ENCODE results near the gene ADAMTS5. TPM values are rescaled to one million over a fixed set of nuclear protein-coding genes. Genes with fewer than 3 reads are reported as not detected.
A peak's percentile ranks its signal among the peaks of the same experiment; 100 is the strongest.

Gene ADAMTS5
- 10 to 100 TPM in 2 of 5 donors, 1 to 10 TPM in 3; 4.7 to 12.4 (median 9.9) TPM for polyA plus RNA-seq (ENCODE audit: insufficient read depth in 1 of 5, insufficient read length in 5 of 5, low replicate concordance in 1 of 5)
- long read RNA-seq, donor 1, full-length matches to known transcripts: 1 of 1 reads
- long read RNA-seq, donor 1, partial matches to known transcripts: 0 of 1 reads
- long read RNA-seq, donor 1, other reads (novel, unspliced or antisense): 0 of 1 reads
- long read RNA-seq, donor 2: 0 reads
- long read RNA-seq, donor 3, full-length matches to known transcripts: 2 of 2 reads
- long read RNA-seq, donor 3, partial matches to known transcripts: 0 of 2 reads
- long read RNA-seq, donor 3, other reads (novel, unspliced or antisense): 0 of 2 reads
- long read RNA-seq, donor 4: 0 reads
- long read RNA-seq, donor 5: 0 reads
- long read RNA-seq, donor 6, full-length matches to known transcripts: 2 of 2 reads
- long read RNA-seq, donor 6, partial matches to known transcripts: 0 of 2 reads
- long read RNA-seq, donor 6, other reads (novel, unspliced or antisense): 0 of 2 reads
- long read RNA-seq, donor 7, full-length matches to known transcripts: 3 of 3 reads
- long read RNA-seq, donor 7, partial matches to known transcripts: 0 of 3 reads
- long read RNA-seq, donor 7, other reads (novel, unspliced or antisense): 0 of 3 reads
- long read RNA-seq, donor 8, full-length matches to known transcripts: 1 of 1 reads
- long read RNA-seq, donor 8, partial matches to known transcripts: 0 of 1 reads
- long read RNA-seq, donor 8, other reads (novel, unspliced or antisense): 0 of 1 reads

DNA sequence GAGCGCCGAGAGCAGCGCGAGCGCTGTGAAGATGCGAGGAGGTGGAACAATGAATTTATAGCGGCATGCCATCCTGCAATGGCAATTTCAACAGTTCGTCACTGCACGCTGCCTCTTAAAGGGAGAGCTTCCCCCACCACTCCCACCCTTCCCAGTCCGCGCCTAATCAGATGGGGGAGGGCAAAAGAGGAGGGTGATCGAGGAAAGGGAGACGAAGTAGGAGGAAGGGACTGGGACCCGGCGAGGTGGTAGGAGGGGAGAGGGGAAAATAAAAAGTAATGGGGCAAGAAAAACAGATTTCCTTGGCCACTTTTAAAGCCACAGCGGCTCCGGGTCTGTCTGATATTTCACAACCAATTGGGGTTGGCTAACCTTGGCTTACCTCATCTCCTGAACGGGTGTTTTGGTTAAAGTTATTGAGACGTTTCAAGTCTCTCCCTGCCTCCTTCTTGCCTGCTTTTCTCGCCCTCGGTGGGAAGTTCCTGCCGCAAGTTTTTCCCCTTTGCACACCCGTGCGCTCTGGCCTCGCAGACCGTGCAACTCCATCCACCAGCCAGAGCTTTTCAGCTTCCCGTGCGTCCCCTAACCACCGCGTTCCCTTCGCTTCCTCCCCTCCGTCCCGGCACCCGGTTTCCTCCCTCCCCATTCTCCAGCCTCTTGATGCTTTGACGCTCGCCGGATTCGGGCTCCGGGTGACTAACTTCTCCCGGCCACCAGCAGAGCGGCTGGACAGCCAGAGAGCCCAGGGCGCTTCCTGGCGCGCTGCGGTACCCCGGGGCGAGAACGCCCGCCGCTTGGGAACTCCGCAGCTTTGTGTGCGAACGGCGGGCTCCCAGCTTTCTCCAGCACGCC, at the start of gene ADAMTS5:
Gene ADAMTS5 (minus strand): TSS at position 27 of the 852 bp plus-strand sequence. CDS start 697 bp downstream, outside the sequence.
- DNase-seq: peak in 1 of 2 donors; percentile 45

DNA sequence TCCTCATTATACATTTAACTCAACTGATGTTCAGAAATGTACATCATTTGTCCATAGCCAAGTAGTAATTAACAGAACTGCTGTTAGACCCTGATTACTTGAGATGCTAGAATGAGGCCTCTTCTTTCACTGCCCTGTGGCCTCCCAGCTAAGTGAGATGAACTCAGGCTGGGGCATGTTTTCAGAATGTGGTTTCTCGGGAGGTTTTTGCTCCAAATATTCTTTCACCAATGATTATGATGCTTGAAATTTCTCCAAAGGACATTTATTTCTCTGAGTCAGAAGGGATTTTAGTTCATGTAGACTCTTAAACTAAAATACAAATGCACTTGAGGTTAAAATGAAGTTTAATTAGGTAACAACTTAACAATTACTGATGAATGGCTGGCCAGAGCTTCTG, 34.6 kb upstream of the ADAMTS5 start:
- DNase-seq: no peak

DNA sequence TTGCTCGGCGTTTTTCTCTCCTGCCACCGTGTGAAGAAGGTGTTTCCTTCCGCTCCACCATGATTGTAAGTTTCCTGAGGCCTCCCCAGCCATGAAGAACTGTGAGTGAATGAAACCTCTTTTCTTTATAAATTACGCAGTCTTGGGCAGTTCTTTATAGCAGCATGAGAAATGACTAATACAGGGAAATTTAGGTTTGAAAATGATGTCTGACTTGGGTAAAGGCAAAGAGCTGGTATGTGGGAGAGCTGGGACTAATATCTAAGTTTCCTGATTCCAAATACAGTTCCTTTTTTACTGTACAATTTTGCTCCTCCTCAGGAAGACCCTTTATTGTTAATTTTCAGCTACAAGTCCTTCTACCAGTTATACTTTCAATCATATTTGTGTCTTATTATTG, 16.7 kb upstream of the ADAMTS5 start:
- no peak for DNase-seq

DNA sequence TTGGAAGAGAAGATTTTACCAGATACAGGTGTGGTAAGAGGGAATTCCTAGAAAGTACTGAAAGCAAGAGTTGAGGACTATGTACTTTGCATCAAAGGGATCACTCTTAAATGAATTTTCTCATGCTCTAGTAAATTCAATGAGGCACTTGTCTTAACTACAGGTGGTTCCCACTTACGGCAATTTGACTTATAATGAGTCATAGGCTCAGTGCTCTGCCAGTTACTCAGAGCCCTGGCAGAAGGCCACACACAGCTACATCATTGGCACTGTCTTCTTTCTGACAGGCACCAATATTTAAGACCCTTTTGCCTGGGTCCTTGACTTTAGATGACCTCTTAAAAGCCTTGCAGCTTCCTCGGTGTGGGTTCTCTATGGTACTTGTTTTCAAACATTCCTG, 15.9 kb upstream of the ADAMTS5 start:
- DNase-seq: no peak

DNA sequence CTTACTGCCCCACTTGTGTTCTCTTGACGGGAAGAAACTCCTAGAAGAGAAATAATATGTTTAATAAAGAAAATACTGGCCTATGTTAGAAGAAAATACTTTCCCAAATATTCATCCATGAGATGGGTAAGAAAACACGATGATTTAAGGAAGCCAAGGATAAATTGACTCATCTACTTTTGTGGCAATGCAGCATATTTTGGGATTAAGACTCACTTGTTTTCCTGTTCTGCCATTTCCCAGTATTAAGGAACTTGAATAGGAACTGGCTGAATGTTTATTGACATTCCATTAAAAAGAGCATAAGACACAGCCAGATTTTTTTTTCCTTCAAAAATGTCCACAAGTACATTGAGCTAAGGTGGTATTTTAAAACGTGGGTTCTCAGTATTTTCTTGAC, 10.9 kb upstream of the ADAMTS5 start:
- DNase-seq: no peak

DNA sequence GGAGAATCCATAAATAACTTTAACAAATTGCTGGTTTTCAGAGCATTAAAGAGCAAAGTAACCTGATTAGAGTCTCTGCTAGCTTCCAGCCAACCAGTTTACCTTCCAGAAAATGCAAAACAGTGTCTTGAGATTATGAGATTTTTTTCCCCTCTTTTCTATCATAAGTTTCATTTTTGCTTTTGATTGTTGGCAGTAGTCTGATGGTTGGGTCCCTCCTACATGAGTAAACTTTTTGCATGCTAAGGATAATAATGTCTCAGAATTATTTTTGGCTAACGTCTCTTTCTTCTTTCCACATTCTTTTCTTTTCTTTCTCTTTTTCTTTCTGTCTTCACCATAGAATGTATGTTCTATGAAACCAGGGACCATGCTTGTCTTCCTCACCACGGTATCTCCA, 6.3 kb upstream of the ADAMTS5 start:
- DNase-seq: no peak

DNA sequence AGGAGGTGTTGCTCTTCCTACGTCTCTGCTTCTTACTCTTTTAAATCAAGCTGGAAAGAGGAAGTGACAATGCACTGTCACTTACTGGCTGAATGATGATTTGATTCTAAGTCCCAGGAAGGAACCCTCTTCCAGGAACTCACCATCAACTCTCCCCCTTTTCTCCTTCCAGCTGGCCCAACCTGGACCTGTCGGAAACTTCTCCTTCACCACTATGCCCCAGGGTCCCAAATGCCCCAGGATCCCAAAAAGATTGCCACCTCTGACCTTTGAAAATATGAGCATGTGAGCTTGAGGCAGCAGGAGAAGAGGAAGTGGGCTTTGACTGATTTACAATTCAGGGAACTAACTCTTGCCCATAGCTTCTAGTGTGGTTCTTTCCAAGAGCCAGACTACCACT, 5.3 kb upstream of the ADAMTS5 start:
- no peak for DNase-seq

DNA sequence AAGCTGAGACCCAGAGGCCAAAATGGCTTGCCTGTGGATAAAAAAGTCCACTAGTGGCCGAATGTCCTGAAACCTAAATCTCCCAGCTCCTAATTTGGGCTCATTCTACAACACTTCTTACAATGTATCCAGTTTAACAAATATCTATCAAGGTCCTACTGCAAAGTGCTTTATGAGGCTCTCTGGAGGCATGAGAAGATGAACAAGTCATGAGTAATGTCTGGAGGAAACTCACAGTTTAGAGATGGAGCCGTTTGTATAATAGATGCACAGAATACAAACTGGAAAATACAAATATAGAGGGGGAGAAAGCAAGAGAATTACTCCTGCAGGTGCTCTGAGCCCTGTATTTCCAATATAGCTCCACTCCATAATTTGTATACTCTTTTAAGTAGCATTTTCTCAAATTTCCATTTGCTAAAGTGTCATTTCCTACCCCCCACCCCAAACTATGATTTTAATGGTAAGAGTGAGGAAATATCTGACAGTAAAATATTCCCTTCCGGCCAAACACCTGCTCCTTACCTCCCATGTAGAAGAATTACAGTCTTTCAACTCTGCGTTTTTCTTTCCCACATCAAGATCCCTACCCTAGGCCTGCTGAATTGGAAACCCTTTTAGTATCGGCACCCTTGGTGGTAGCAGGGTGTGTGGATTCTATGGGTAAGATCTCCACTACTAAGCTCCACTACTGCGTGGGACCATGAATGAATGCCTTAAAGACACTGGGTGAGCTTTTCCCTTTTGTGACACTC, 3.3 kb upstream of the ADAMTS5 start:
- DNase-seq: no peak

DNA sequence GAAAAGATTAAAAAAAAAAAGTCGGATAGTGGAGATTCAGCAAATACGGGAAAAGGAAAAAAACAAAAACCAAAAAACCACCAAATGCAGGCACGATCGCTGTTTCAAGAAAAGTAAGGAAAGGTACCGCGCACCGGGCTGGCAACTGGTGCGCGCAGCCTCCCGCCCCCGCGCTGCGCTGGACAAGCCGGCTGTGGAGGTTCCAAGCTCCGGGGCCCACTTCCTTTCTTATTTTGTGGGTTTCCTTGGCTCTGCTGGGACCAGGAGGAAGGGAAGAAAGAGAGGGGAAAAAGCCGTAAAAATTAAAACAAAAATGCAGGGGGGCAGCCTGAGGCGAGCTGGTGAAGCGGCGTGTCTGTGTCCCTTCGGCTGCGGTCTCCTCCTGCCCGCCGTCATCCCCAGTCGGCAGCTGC, 233 bp downstream of the ADAMTS5 start:
- DNase-seq: no peak

DNA sequence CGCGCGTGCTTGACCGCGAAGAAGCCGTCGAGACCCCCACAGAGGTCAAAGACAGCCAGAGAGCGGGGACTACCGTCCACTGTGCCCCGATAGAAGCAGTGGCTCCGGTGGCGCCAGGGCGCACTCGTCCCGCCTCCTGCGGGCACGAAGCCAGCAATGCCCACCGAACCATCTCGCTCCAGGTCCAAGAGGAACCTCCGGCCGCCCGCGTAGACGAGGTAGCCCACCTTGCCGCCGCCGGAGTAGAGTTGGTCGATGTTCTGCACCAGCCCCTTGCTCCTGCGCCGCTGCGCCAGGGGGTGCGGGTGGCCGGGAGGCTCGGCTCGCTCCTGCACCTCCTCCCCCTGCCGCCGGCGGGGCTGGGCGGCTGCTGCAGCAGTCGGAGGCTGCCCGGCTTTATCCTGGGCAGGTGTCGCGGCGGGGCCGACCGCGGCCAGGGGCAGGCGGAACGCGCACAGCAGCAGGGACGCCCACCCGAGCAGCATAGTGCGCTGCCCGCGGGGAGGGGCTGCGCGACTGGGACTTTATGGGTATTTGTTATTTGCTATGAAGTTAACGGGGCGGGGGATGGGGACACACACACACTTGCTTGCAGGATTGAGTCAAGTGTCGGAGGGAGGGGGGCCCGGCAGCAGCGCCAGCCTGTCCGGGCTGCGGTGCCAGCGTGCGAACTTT, 844 bp downstream of the ADAMTS5 start:
- DNase-seq: peak in 1 of 2 donors; percentile 37

DNA sequence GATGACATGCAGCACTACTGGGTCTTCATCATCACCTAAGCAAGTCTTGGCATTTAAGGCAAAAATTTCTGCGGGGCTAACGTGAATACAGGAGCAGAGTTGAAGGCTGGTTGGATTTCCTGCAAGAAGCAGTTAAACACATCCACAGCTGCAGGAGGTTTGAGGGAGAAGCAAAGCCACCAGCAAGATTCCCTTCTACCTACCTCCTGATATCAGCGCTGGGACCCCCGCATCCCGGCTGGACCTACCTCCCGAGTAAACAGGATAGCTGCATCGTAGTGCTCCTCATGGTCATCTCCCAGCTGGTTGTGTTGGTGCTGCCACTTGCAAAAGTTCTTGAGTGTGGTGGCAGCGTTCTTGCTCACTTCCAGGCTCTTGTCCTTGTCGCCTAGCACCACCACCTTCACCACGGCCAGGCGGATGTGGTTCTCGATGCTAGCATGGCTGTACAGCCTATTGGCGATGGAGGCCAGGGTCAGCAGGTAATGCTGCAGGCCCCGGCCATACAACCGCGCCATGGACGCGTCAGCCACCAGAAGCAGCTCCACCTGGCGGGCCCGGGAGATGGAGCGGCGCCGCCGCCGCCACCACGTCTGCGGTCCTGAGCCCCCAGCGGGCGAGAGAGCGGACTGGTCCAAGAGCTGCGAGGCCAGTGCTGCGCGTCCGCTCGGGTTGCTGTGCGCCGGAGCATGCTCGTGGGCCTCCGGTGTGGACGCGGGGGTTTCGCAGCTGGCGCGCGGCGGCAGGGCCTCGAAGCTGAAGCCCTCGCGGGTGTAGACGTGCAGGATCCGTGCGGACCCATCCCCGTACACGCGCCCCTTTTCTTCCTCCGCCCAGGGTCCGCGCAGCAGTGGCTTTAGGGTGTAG, 1.6 kb downstream of the ADAMTS5 start:
- peak in 1 of 2 donors; percentile 24 for DNase-seq

DNA sequence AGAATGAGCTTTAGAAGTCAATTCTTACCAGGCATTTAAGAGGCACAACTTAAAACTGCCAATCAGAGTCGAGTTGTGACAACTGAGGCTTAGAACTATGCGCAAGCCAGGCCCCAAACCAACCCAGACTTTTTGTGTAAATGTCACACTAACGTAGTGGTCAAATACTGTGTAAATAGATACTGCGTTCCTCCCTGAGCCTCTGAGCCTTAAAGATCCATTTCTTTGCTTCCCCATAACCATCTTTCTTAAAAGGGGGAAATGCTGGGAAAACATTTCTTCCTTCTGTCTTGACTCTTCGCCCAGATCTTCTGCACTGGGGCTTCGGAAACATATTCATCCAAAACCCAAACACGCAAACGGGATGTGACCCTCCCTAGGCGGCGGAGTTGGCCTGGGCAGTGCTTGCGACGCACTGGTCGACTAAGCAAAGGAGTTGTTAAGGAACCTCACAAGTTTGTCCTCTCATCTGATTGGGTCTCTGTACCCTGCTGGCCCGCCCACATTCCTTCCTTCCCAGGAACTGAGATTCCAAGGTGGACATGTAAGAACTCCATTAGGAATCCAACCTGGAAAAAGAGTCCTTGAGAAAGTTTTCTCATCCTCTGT, 2.6 kb downstream of the ADAMTS5 start:
- DNase-seq: no peak

DNA sequence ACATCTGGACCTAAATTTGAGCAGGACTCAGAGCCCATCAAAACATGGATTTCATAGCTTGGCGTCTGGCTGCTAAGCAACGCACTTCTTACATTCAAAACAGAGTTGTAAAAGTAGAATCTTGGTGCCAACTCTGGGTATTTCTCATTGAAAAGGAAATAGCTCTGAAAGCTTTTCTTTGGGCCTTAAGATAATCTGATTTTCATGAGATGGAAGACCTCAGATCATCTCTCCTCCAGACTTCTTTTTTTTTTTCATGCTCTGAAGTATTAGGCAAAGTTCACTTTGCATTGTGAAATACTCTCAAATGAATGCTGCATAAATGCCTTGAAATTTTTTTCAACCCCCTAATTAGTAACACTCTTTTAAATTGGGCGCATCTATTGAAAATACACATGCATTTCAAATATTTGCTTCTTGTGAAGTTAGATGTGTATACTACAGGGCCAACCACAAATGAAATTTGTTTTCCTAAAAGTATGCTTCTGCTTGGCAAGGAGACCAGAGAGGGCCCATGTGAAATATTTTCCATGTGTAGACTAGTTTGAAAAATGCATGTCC, 4.2 kb downstream of the ADAMTS5 start:
- DNase-seq: no peak

DNA sequence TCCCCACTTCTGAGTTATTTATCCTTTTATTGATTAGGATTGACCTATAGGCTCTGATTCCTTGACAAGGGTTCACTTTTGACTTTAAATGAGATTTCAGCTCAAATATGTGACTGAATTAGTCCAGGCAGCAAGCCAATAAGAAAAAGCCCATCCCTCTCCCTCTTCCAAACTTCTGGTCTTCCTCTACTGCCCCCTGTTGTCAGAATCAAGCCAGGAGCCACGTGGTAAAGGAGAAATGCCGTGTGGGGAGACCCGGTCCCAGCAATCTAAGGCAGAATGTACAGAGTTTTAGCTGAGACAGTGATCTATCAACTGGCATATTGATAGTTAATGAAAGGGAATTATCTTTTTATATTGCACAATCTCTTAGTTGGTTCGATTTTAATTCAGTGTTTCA, 5.2 kb downstream of the ADAMTS5 start:
- DNase-seq: no peak

DNA sequence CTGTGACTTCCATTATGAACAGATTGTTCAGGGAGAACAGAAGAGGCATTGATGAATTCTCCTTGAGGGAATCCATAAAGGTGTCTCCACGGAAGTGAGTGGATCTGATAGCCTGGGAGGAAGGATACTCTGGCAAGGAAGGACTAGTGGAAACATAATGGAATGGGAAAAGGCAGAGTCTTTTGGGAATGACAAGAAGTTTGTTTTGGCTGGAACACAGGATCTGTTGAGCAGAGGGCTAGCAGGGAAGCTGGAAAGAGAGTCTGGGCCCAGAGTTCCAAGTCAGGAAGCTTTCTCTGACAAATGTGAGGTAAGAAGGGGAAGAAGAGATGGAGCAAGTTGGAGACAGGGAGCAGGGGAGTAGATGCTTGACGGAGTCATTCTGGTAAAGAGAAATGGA, 8.1 kb downstream of the ADAMTS5 start:
- no peak for DNase-seq

DNA sequence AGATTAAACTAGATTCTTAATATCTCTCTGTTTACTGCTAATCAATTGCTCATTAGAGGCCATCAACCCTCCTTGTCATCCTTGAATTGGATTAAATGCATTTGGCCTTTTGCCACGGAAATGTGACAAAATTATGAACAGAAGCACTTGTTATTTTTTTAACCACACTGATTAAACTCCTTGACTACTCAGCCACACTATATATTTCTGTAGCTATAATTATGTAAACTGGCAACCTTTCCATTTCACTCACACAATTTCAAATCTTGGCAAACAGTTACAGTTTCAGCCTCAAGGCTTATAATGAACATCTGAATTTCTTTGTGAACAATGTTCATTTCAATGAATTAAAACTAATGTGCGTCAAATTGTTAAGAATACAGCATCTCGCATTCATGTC, 10.1 kb downstream of the ADAMTS5 start:
- DNase-seq: no peak

DNA sequence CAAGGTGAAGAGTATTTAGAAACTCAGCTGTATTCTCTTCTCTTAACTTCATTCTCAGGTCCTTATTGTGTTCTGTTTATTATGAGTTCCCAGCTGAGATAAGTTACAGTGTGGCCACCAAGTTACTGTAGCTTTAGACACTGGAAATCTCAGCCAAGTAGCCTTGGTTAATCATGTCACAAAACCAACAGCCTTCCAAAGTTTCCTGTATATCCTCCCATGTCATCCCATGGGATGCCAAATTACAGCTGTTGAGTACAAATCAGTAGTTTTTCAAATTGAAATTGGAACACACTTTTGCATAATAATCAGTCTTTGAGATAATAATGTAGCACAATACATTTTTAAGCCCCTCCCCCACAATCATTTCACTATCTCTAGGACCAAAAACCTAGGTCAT, 10.7 kb downstream of the ADAMTS5 start:
- DNase-seq: no peak

DNA sequence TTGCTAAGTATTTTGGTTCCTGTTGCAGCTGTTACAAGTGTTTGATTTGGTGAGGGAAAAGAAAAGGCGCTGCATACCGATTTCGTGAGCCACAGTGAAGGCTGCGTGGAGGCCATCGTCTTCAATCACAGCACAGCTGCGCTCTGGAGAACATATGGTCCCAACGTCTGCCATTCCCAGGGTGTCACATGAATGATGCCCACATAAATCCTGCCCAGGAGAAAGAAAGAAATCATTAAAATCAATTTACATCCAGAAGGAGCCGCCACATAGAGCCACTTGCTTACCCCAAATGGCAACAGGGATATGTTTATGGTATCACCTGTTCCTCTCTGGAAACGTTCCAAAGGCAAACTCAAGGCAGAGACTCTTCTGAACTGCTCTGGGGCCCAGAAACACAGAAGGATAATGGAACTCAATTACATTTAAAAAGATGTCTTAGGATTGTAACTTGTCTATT, 12.2 kb downstream of the ADAMTS5 start:
- no peak for DNase-seq

Measured in right lung (tissue), 10 donors.